D721Med (cell line): ENCODE results near the gene IER5.

Source experiments
- DNase-seq: peaks from one replicate; pipeline ENCODE4 v3.0.0; 2011; ENCODE audit warnings: low spot score; ENCODE audit not compliant: insufficient read length
- FAIRE-seq: peaks from 2 replicates; lab custom pipeline; 2011; peaks lifted over from hg19 to GRCh38; lab: Jason Lieb, UNC
- TF ChIP-seq, protein P1 (sequence below): IDR thresholded peaks from 2 replicates; pipeline ENCODE4 v1.5.1; 2012; ENCODE audit warnings: mild to moderate bottlenecking, control low read depth; ENCODE audit not compliant: insufficient read depth; ENCODE audit errors: missing control alignments

The IER5 gene

DNA sequence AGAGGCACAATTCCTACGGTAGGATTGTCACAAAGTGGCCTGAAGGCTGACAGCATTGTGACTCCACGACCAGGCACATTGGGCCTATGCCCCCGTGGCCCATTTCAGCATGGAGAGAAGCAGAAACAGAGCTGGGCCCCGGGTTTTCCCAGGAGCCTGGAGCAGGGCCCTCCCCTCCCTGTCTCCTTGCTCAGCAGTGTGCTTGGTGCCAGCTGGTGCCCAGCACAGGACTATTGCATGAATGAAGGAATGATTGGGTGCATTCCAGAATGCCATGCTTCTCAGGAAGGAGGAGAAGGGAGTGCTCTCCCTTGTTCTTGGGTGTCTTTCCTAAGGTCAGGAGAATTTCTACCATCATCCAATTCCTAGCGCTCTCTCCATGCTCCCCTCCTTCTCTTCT is 33.7 kb downstream of the IER5 start:
- FAIRE-seq: no peak
- no peak for DNase-seq
- TF ChIP-seq, protein P1, sequence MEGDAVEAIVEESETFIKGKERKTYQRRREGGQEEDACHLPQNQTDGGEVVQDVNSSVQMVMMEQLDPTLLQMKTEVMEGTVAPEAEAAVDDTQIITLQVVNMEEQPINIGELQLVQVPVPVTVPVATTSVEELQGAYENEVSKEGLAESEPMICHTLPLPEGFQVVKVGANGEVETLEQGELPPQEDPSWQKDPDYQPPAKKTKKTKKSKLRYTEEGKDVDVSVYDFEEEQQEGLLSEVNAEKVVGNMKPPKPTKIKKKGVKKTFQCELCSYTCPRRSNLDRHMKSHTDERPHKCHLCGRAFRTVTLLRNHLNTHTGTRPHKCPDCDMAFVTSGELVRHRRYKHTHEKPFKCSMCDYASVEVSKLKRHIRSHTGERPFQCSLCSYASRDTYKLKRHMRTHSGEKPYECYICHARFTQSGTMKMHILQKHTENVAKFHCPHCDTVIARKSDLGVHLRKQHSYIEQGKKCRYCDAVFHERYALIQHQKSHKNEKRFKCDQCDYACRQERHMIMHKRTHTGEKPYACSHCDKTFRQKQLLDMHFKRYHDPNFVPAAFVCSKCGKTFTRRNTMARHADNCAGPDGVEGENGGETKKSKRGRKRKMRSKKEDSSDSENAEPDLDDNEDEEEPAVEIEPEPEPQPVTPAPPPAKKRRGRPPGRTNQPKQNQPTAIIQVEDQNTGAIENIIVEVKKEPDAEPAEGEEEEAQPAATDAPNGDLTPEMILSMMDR: no peak

DNA sequence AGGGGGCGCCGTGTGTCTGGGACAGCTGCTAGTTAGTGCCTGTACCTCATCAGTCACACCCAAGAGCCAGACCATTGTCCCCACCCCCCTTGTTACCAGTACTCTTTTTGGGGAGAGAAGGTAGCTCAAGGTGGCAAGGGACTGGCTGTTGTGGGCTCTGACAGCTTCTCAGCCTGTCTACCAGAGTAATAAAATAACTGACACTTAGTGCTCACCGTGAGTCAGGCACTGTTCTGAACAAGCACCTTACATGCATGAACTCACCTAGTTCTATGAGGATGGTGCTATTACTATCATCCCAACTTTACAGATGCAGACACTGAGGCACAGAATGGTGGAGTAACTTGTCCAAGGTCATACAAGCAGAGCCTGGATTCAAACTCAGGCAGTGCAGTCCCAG is 34.7 kb downstream of the IER5 start:
- DNase-seq: no peak
- TF ChIP-seq, protein P1: no peak
- FAIRE-seq: no peak

DNA sequence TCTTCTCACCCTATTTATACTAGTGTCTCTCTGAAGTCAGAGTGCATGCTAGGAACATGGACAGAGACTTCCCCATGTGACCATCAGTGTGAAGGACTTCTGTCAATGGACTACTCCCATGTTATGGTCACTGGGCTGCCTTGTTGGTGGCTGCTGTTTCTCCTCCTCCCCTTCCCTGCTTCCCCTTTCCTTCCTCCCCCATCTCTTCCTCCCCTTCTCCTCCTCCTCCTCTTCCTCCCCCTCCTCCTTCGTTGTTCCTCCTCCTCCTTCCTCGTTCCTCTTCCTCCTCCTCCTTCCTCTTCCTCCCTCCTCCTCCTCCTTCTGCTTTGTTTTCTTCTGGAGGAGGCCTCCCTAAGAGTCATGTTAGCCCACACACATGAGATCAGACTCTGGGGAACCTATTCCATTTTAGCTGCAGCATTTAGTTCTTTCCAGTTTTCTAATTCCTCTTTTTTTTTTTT is 35.8 kb downstream of the IER5 start:
- DNase-seq (no peak), FAIRE-seq (no peak)
- TF ChIP-seq, protein P1: no peak

DNA sequence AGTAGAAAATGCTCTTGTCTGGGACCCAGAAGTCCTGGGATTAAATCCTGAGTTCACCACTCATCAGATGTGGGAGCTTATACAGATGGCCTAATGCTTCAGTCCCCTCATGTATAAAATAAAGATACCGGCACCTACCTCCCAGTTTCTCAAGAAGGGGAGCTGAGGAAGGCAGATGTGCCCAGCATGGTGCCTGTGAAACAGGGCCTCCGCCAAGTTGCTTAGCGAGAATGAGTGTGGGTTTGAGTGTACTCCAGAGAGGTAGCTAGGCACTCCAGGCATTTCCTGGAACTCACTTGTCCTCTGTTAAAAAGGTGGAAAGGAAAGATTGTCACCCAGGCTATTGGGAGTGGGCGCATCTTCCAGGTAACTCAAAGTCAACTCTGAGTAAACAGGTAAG is 37.8 kb downstream of the IER5 start:
- FAIRE-seq (no peak), DNase-seq (no peak)
- TF ChIP-seq, protein P1: no peak

DNA sequence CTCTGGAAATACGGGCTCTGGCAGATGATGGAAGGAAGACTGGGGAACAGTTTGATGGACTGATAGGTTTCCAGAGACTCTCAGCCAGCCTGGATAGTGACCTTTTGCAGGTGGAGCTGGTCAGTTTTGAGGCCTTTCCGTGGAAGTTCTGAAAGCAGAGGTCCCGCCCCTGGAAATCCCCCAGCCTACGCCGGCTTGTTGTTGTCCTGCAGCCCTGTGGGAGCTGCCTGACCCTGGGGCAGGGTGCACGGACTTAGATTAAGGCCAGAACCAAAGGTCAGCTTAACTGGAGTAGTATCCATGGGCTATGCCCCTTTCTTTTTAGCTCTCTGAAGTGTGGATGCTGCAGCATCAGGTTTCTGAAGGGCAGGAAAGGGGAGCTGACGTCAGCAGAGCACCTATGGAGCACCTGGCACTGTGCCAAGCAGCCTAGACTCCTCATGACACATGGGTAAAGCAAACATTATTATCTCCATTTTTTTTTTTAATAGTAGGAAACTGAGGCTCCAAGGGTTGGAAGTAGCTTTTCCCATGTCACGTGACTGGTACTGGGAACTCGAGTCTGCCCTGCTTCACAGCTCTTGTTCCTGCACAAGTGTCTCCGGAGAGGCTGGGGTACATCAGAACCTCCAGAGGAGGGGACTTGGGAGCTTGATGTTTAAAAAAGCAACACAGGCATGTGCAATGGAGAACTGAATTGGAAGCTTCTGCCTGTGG is 38.5 kb downstream of the IER5 start:
- no peak for FAIRE-seq
- DNase-seq: no peak

DNA sequence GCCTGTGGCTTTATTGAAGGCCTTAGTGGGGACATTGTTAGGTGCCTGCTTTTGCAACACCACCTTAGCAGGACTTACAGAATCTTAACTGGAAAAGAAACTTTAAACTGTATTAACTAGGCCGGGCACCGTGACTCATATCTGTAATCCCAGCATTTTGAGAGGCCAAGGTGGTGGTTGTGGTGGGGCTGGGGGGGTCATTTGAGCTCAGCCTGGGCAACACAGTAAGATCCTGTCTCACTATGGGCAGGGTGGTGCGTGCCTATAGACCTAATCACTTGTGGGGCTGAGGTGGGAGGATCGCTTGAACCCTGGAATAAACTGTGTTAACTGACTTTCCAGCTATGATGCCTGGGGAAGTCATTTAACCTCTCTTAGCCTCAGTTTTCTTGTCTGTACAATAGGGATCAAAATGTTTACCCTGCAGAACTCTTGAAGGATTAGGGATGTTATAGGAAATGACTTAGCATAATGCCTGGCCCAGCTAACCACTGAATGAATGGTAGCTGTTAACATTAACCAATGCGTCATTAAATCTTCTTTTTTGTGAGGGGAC is 39.5 kb downstream of the IER5 start:
- TF ChIP-seq, protein P1: no peak
- FAIRE-seq: no peak
- no peak for DNase-seq

More for the DNA sequence above, 38.5 kb downstream of the IER5 start:
- TF ChIP-seq, protein P1: no peak
